Measurements from ENCODE around the gene GPBP1. TPM values are rescaled to one million over a fixed set of nuclear protein-coding genes. Genes with fewer than 3 reads are reported as not detected.

GPBP1 gene, protein sequence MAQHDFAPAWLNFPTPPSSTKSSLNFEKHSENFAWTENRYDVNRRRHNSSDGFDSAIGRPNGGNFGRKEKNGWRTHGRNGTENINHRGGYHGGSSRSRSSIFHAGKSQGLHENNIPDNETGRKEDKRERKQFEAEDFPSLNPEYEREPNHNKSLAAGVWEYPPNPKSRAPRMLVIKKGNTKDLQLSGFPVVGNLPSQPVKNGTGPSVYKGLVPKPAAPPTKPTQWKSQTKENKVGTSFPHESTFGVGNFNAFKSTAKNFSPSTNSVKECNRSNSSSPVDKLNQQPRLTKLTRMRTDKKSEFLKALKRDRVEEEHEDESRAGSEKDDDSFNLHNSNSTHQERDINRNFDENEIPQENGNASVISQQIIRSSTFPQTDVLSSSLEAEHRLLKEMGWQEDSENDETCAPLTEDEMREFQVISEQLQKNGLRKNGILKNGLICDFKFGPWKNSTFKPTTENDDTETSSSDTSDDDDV
- total RNA-seq = 130 and 142 TPM in 2 replicates

DNA sequence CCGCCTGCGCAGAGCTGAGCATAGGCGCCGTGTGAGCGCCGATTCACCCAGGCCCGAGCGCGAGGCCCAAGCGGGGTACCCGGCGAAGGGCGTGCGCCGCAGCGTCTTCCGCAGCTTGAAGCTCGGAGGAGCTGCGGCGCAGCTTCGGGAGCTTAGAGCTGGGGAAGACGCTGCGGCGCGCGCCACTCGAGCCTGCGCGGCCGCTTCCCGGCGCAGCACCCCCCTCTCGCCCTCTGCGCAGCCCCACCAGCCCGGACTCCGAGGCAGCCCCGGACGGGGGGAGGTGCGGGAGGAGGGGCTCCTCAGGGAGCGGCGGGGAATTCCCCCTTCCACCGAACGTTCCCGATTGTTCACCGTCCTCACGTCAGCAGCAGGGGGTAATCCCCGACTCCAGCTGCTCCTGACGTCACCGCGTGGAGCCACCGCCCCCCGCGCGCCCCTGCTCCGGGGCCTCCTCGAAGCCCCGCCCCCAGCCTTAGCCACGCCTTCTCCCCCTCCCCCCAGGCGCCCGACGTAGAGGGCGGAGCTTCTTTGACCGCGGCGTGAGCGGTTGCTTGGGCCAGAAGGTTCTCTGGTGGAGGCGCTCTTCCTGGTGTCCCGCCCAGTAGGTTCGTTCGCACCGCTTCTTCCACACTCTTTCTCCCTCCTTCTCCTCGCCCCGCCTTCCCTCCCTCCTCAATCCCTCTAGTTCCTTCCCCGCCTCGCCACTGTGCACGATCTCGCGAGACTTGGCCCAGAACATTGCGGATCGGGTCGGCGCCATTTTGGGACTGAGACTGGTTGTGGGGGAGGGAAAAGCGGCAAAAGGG is at the start of gene GPBP1:
TSS of gene GPBP1 (plus strand) at position 741 of the 809 bp plus-strand sequence. CDS start 40,072 bp downstream, outside the sequence.
- no peaks in the 10 kb centered on the region for H3K9me3 Mint-ChIP-seq
- H3K36me3 Mint-ChIP-seq (ENCODE audit: low read depth) = peaks cover 47% of the 10 kb centered on the region
- TF ChIP-seq CTCF (IDR thresholded peaks at IDR 0.05) = no peak
- no peaks in the 10 kb centered on the region for H3K27me3 Mint-ChIP-seq
- ATAC-seq (ENCODE audit: low read depth) (peak; percentile 73), DNase-seq (peak; percentile 98)
- ChIA-PET POLR2A (interaction anchor here (0.6 to 1.5 kb wide), 34 partner anchors 8 to 1372 kb away, joined by 3 to 43 read pairs (median 4); partner anchors contain the start of genes IL6ST and SETD9), CTCF (interaction anchor here (0.5 kb wide), 1 partner anchor 37 kb away, joined by 5 read pairs; no protein-coding TSS in a partner anchor)
- H3K4me3 Mint-ChIP-seq = peak within 1 kb of the TSS; percentile 95
- peaks cover 40% of the 10 kb centered on the region for H3K4me1 Mint-ChIP-seq
- H3K27ac Mint-ChIP-seq = peak within 1 kb of the TSS; percentile 97
- intact Hi-C loops (cut with micrococcal nuclease) = loop anchor here (1.0 to 10.0 kb wide), 16 partner anchors 15 to 2001 kb away; partner anchors contain the start of genes CDC20B, DHX29, GAPT and MTREX

DNA sequence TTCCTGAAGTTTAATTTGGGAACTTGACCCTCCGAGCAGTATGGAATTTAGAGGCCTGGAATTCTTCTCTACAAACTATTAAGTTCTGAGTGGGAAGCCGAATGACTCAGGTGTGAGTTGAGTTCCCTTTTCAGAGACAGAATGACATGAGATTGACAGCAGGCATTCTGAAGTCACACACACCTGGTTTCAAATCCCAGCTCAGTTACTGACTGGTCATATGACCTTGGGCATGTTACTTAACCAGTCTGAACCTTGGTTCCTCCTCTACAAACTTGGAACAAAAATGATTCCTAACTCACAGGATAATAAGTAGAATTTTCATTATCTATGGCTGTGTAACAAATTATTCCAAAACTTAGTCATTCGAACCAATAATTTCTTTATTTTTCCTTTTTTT is 45.5 kb upstream of the GPBP1 start:
- Mint-ChIP-seq H3K4me1 (no peaks in the 10 kb centered on the region), H3K9me3 (peaks cover 3% of the 10 kb centered on the region), H3K36me3 (ENCODE audit: low read depth) (no peaks in the 10 kb centered on the region), H3K4me3 (no peak overlapping the region), H3K27me3 (peaks cover 2% of the 10 kb centered on the region), H3K27ac (no peak overlapping the region)
- intact Hi-C loops (cut with micrococcal nuclease) = no loop called here
- CTCF ChIA-PET = no interaction called here
- TF ChIP-seq CTCF (IDR thresholded peaks at IDR 0.05) = no peak
- POLR2A ChIA-PET = interaction anchor here (0.7 kb wide), 1 partner anchor 671 kb away, joined by 8 read pairs; no protein-coding TSS in a partner anchor
- no peak for ATAC-seq (ENCODE audit: low read depth)
- DNase-seq = no peak

DNA sequence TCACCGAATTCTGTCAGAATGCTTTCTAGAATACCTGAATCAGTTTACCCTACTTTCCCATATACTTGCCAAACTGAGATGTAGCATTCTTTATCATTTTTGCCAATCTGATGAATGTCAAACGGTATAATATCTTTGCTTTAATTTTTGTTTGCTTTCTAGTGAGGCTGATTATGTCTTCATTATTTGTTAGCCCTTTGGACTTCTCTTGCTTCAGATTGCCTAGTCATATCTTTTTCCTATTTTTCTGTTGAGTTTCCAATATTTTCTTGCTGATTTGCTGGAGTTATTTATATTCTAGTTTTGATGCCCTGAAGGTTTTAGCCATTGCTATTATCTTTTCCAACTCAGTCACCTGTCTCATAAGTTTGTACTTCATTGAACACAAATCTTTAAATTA is 40.3 kb upstream of the GPBP1 start:
- TF ChIP-seq CTCF (IDR thresholded peaks at IDR 0.05) = no peak
- POLR2A ChIA-PET = no interaction called here
- Mint-ChIP-seq H3K27ac (no peak overlapping the region), H3K4me1 (no peaks in the 10 kb centered on the region), H3K27me3 (peaks cover 14% of the 10 kb centered on the region), H3K36me3 (ENCODE audit: low read depth) (no peaks in the 10 kb centered on the region), H3K9me3 (no peaks in the 10 kb centered on the region), H3K4me3 (no peak overlapping the region)
- DNase-seq (no peak), ATAC-seq (ENCODE audit: low read depth) (no peak)
- CTCF ChIA-PET = no interaction called here
- intact Hi-C loops (cut with micrococcal nuclease) = no loop called here

- ATAC-seq (ENCODE audit: low read depth) = no peak
- intact Hi-C loops (cut with micrococcal nuclease) = no loop called here
- POLR2A ChIA-PET = interaction anchor here (0.6 to 1.1 kb wide), 2 partner anchors 39 to 130 kb away, joined by 3 read pairs; no protein-coding TSS in a partner anchor
These were observed 36.5 kb upstream of the GPBP1 start for GRCh38 chr5:57137401-57137800.

More at GRCh38 chr5:57137401-57137800, 36.5 kb upstream of the GPBP1 start:
- H3K27me3 Mint-ChIP-seq = peaks cover 14% of the 10 kb centered on the region
- CTCF ChIA-PET = interaction anchor here (0.6 to 5.5 kb wide), 24 partner anchors 12 to 1324 kb away, joined by 3 to 65 read pairs (median 4); no protein-coding TSS in a partner anchor
- no peak for DNase-seq
- no peaks in the 10 kb centered on the region for H3K9me3 Mint-ChIP-seq
- no peak for TF ChIP-seq CTCF (IDR thresholded peaks at IDR 0.05)
- no peaks in the 10 kb centered on the region for H3K36me3 Mint-ChIP-seq (ENCODE audit: low read depth)
- no peak overlapping the region for H3K27ac Mint-ChIP-seq
- no peak overlapping the region for H3K4me3 Mint-ChIP-seq
- no peaks in the 10 kb centered on the region for H3K4me1 Mint-ChIP-seq
